T follicular helper cell (primary cell): ENCODE results near the gene NPBWR2.

Experiments used
- DNase-seq: peaks from one replicate; pipeline ENCODE4 v3.0.0-alpha.2; 2020; ENCODE audit warnings: low read depth
- total RNA-seq, 2 experiments: gene quantifications; one replicate each; lab custom pipeline; 2026; lab: John Stamatoyannopoulos, UW

NPBWR2 gene
- total RNA-seq = 0 reads per million in 2 experiments

- DNase-seq = no peak
Observed at GRCh38 chr20:64106981-64107735, at the start of gene NPBWR2. Gene NPBWR2, minus strand, starts transcription at chr20:64107565. Its CDS starts 734 bp downstream, at chr20:64106831.

GRCh38 chr20:64156136-64156885 is 48.9 kb upstream of the NPBWR2 start:
- no peak for DNase-seq

- no peak for DNase-seq
Observed at GRCh38 chr20:64155258-64156135, 48.1 kb upstream of the NPBWR2 start.

GRCh38 chr20:64154590-64155257 is 47.4 kb upstream of the NPBWR2 start:
- DNase-seq = no peak

- no peak for DNase-seq
Observed at GRCh38 chr20:64153861-64154589, 46.7 kb upstream of the NPBWR2 start.

GRCh38 chr20:64153410-64153809 is 46.0 kb upstream of the NPBWR2 start:
- no peak for DNase-seq

- DNase-seq = no peak
Observed at GRCh38 chr20:64152906-64153305, 45.5 kb upstream of the NPBWR2 start.

GRCh38 chr20:64151633-64152530 is 44.5 kb upstream of the NPBWR2 start:
- no peak for DNase-seq

GRCh38 chr20:64150756-64151632 is 43.6 kb upstream of the NPBWR2 start:
- DNase-seq = no peak

- DNase-seq = no peak
Observed at GRCh38 chr20:64149809-64150560, 42.6 kb upstream of the NPBWR2 start.

- DNase-seq = no peak
Observed at GRCh38 chr20:64149141-64149540, 41.8 kb upstream of the NPBWR2 start.

GRCh38 chr20:64148581-64148980 is 41.2 kb upstream of the NPBWR2 start:
- no peak for DNase-seq

- no peak for DNase-seq
Observed at GRCh38 chr20:64146936-64147477, 39.6 kb upstream of the NPBWR2 start.

GRCh38 chr20:64146301-64146935 is 39.1 kb upstream of the NPBWR2 start:
- no peak for DNase-seq

- no peak for DNase-seq
Observed at GRCh38 chr20:64145458-64146300, 38.3 kb upstream of the NPBWR2 start.

- DNase-seq = no peak
Observed at GRCh38 chr20:64144144-64144912, 37.0 kb upstream of the NPBWR2 start.
